GM18907 (cell line): Measurements from ENCODE around the gene PID1.

Experiments
- ATAC-seq: cut with Tn5 transposase; IDR thresholded peaks from one replicate; pipeline ENCODE4 v1.9.1; 2021; ENCODE audit warnings: mild to moderate bottlenecking, moderate library complexity; ENCODE audit not compliant: unreplicated experiment

The PID1 gene

GRCh38 chr2:229173825-229174359 is 97.2 kb downstream of the PID1 start:
- ATAC-seq = no peak

GRCh38 chr2:229170916-229171315 is 100.2 kb downstream of the PID1 start:
- no peak for ATAC-seq

GRCh38 chr2:229170171-229170570 is 100.9 kb downstream of the PID1 start:
- ATAC-seq = no peak

GRCh38 chr2:229169751-229170150 is 101.3 kb downstream of the PID1 start:
- no peak for ATAC-seq

- no peak for ATAC-seq
Measured at GRCh38 chr2:229164545-229165249, 106.4 kb downstream of the PID1 start.

- ATAC-seq = no peak
Measured at GRCh38 chr2:229163893-229164292, 107.2 kb downstream of the PID1 start.

GRCh38 chr2:229162015-229162414 is 109.1 kb downstream of the PID1 start:
- no peak for ATAC-seq

- no peak for ATAC-seq
Measured at GRCh38 chr2:229160984-229161383, 110.1 kb downstream of the PID1 start.

- no peak for ATAC-seq
Measured at GRCh38 chr2:229160180-229160579, 110.9 kb downstream of the PID1 start.

- ATAC-seq = no peak
Measured at GRCh38 chr2:229159405-229159804, 111.7 kb downstream of the PID1 start.

- ATAC-seq = no peak
Measured at GRCh38 chr2:229154381-229154780, 116.7 kb downstream of the PID1 start.

- no peak for ATAC-seq
Measured at GRCh38 chr2:229153951-229154350, 117.1 kb downstream of the PID1 start.

GRCh38 chr2:229153267-229153666 is 117.8 kb downstream of the PID1 start:
- no peak for ATAC-seq

- no peak for ATAC-seq
Measured at GRCh38 chr2:229152674-229153073, 118.4 kb downstream of the PID1 start.

GRCh38 chr2:229150317-229150716 is 120.8 kb downstream of the PID1 start:
- no peak for ATAC-seq

- ATAC-seq = no peak
Measured at GRCh38 chr2:229141424-229142025, 129.6 kb downstream of the PID1 start.

- ATAC-seq = no peak
Measured at GRCh38 chr2:229137639-229138038, 133.4 kb downstream of the PID1 start.

GRCh38 chr2:229137066-229137465 is 134.0 kb downstream of the PID1 start:
- no peak for ATAC-seq

- ATAC-seq = no peak
Measured at GRCh38 chr2:229133155-229133772, 137.8 kb downstream of the PID1 start.

- ATAC-seq = no peak
Measured at GRCh38 chr2:229132236-229132635, 138.9 kb downstream of the PID1 start.

- ATAC-seq = no peak
Measured at GRCh38 chr2:229130522-229130921, 140.6 kb downstream of the PID1 start.

- no peak for ATAC-seq
Measured at GRCh38 chr2:229129738-229130371, 141.2 kb downstream of the PID1 start.
